Lower lobe of right lung (tissue), 2 donors: Measurements from ENCODE around the gene PDZD2. TPM values are rescaled to one million over a fixed set of nuclear protein-coding genes. Genes with fewer than 3 reads are reported as not detected.

Experiments used
- ATAC-seq, 2 donors: fragments of 200-7000 bp; cut with Tn5 transposase; one replicate each; pipeline ENCODE4 v1.9.1; 2020 to 2022; ENCODE audit warnings: mild to moderate bottlenecking in 2 of 2, moderate library complexity in 2 of 2
- DNase-seq: peaks from one replicate; pipeline ENCODE4 v3.0.0-alpha.2; 2020
- H3K27ac ChIP-seq: fragments of 200-600 bp; one replicate; pipeline ENCODE4 v1.8.0; 2022
- H3K27me3 ChIP-seq: fragments of 200-600 bp; one replicate; pipeline ENCODE4 v1.8.0; 2022; ENCODE audit warnings: low read depth
- H3K36me3 ChIP-seq: fragments of 200-600 bp; one replicate; pipeline ENCODE4 v1.8.0; 2022; ENCODE audit warnings: mild to moderate bottlenecking
- H3K4me1 ChIP-seq: fragments of 200-600 bp; one replicate; pipeline ENCODE4 v1.8.0; 2022
- H3K4me3 ChIP-seq: fragments of 200-600 bp; one replicate; pipeline ENCODE4 v1.8.0; 2022; ENCODE audit warnings: mild to moderate bottlenecking
- H3K9me3 ChIP-seq: fragments of 200-600 bp; one replicate; pipeline ENCODE4 v1.8.0; 2022
- CTCF ChIP-seq: fragments of 200-600 bp; IDR thresholded peaks from one replicate; pipeline ENCODE4 v1.8.0; 2022; ENCODE audit warnings: antibody characterized with exemption, mild to moderate bottlenecking
- intact Hi-C: fragments of 100-400 bp; cut with DNase I; formaldehyde crosslinking; loops from one replicate; pipeline ENCODE4 v1.11.0; 2022
- total RNA-seq: library from RNA; stranded (reverse); fragmentation: NEBNext Ultra II Directional; extraction: Animal tissue kit (Norgen Biotek cat#: 25700); gene quantifications from one replicate; pipeline ENCODE4 v1.2.1, GENCODE V29; 2021
- donor health status: DM: no; HTN: yes; CAD: no; lungs with severe emphysema.

Gene PDZD2
- total RNA-seq, 1 donor from 2014 or later: 67.8 TPM

GRCh38 chr5:31913808-31914207 is 274.9 kb downstream of the PDZD2 start:
- no peak for TF ChIP-seq CTCF
- H3K4me1 ChIP-seq: no peaks in the 10 kb centered on the region
- no peak for DNase-seq
- H3K27ac ChIP-seq: no peak overlapping the region
- no peak overlapping the region for H3K4me3 ChIP-seq
- H3K36me3 ChIP-seq: no peaks in the 10 kb centered on the region
- intact Hi-C loops: no loop called here
- no peaks in the 10 kb centered on the region for H3K27me3 ChIP-seq
- H3K9me3 ChIP-seq: no peaks in the 10 kb centered on the region
- no peak for ATAC-seq

- Histone ChIP-seq H3K9me3 (no peaks in the 10 kb centered on the region), H3K36me3 (no peaks in the 10 kb centered on the region), H3K4me1 (no peaks in the 10 kb centered on the region), H3K27ac (no peak overlapping the region), H3K27me3 (no peaks in the 10 kb centered on the region), H3K4me3 (no peak overlapping the region)
- TF ChIP-seq CTCF: no peak
- DNase-seq (no peak), ATAC-seq (peak; percentile 62 to 84)
- intact Hi-C loops: no loop called here
Observed at GRCh38 chr5:31916327-31916726, 277.4 kb downstream of the PDZD2 start.

GRCh38 chr5:31918739-31919138 is 279.8 kb downstream of the PDZD2 start:
- Histone ChIP-seq H3K27ac (no peak overlapping the region), H3K27me3 (no peaks in the 10 kb centered on the region), H3K4me3 (no peak overlapping the region), H3K4me1 (no peaks in the 10 kb centered on the region), H3K9me3 (no peaks in the 10 kb centered on the region), H3K36me3 (no peaks in the 10 kb centered on the region)
- TF ChIP-seq CTCF: no peak
- DNase-seq (no peak), ATAC-seq (no peak)
- intact Hi-C loops: no loop called here

GRCh38 chr5:31921852-31922305 is 282.9 kb downstream of the PDZD2 start:
- H3K9me3 ChIP-seq: no peaks in the 10 kb centered on the region
- H3K27me3 ChIP-seq: no peaks in the 10 kb centered on the region
- no peak overlapping the region for H3K4me3 ChIP-seq
- no peaks in the 10 kb centered on the region for H3K36me3 ChIP-seq
- DNase-seq: no peak
- no peak for TF ChIP-seq CTCF
- no peak overlapping the region for H3K27ac ChIP-seq
- no peaks in the 10 kb centered on the region for H3K4me1 ChIP-seq
- peak in 1 of 2 donors; percentile 79 for ATAC-seq
- intact Hi-C loops: no loop called here

GRCh38 chr5:31924005-31924404 is 285.1 kb downstream of the PDZD2 start:
- H3K4me1 ChIP-seq: peaks cover under 1% of the 10 kb centered on the region
- H3K9me3 ChIP-seq: no peaks in the 10 kb centered on the region
- H3K27me3 ChIP-seq: no peaks in the 10 kb centered on the region
- H3K4me3 ChIP-seq: no peak overlapping the region
- no peak for TF ChIP-seq CTCF
- H3K27ac ChIP-seq: no peak overlapping the region
- no peaks in the 10 kb centered on the region for H3K36me3 ChIP-seq
- intact Hi-C loops: no loop called here
- no peak for ATAC-seq
- no peak for DNase-seq

GRCh38 chr5:31931874-31932273 is 292.9 kb downstream of the PDZD2 start:
- peaks cover 33% of the 10 kb centered on the region for H3K4me1 ChIP-seq
- no peak for ATAC-seq

More at GRCh38 chr5:31931874-31932273, 292.9 kb downstream of the PDZD2 start:
- no peak for TF ChIP-seq CTCF
- Histone ChIP-seq H3K27ac (no peak overlapping the region), H3K4me3 (no peak overlapping the region), H3K36me3 (no peaks in the 10 kb centered on the region), H3K27me3 (no peaks in the 10 kb centered on the region), H3K9me3 (no peaks in the 10 kb centered on the region)
- intact Hi-C loops: no loop called here
- DNase-seq: no peak
